K562 (cell line): ENCODE results near the gene SLFN14. TPM values are rescaled to one million over a fixed set of nuclear protein-coding genes. Genes with fewer than 3 reads are reported as not detected.

Source experiments
- BCLAF1 ChIP-seq, 2 experiments: fragments of 450-650 bp in 1 of 2; IDR thresholded peaks; 2 replicates each; pipeline ENCODE4 v1.6.1; 2011 to 2017; ENCODE audit warnings: low read depth in 2 of 2, antibody characterized with exemption in 1 of 2, borderline replicate concordance in 1 of 2, low read length in 1 of 2, mild to moderate bottlenecking in 1 of 2, mixed read lengths in 1 of 2; ENCODE audit not compliant: control insufficient read depth in 1 of 2
- BHLHE40 ChIP-seq: IDR thresholded peaks from 2 replicates; pipeline ENCODE4 v1.6.1; 2011; ENCODE audit warnings: low read length, improper control_type of control experiment
- CEBPZ ChIP-seq: fragments of 150-350 bp; IDR thresholded peaks from 2 replicates; pipeline ENCODE4 v1.6.1; 2014; ENCODE audit warnings: low read depth, mild to moderate bottlenecking, low read length, borderline replicate concordance
- CREB3 ChIP-seq: fragments of 450-650 bp; conservative IDR thresholded peaks from 2 replicates; pipeline ENCODE4 v1.6.1; 2016; ENCODE audit warnings: missing genetic modification characterization, low read depth, mild to moderate bottlenecking, missing compliant biosample characterization, moderate library complexity
- CREB3L1 ChIP-seq: fragments of 450-650 bp; IDR thresholded peaks from 2 replicates; pipeline ENCODE4 v1.6.1; 2014; ENCODE audit warnings: low read depth, mild to moderate bottlenecking, moderate library complexity, borderline replicate concordance
- ETV1 ChIP-seq: fragments of 450-650 bp; conservative IDR thresholded peaks from 2 replicates; pipeline ENCODE4 v1.6.1; 2016; ENCODE audit warnings: missing genetic modification characterization, control low read depth, low read depth, missing compliant biosample characterization
- GTF2F1 ChIP-seq: IDR thresholded peaks from 2 replicates; pipeline ENCODE4 v1.6.1; 2011; ENCODE audit warnings: low read depth, low read length, improper control_type of control experiment
- MEF2A ChIP-seq: IDR thresholded peaks from 2 replicates; pipeline ENCODE4 v1.6.1; 2011; ENCODE audit warnings: low read depth, mild to moderate bottlenecking, low read length, moderate library complexity; ENCODE audit not compliant: control insufficient read depth
- NR2C2 ChIP-seq, 2 experiments: fragments of 200-800 bp in 1 of 2; sonication (Bioruptor generic) in 1 of 2; sonication (generic) in 1 of 2; formaldehyde crosslinking in 1 of 2; IDR thresholded peaks; 2 replicates each; pipeline versions ENCODE4 v1.6.1 to v1.8.0; 2016 to 2022; ENCODE audit warnings: mild to moderate bottlenecking in 1 of 2, missing compliant biosample characterization in 1 of 2, missing genetic modification characterization in 1 of 2, missing genetic modification reagents in 1 of 2
- polyA plus RNA-seq, 8 experiments: library from polyadenylated mRNA; depleted of rRNA in 4 of 8; stranded (reverse) in 5 of 8; unstranded in 3 of 8; fragments of >200 nt; fragmentation: Nextera tagmentation in 2 of 8; fragmentation: Illumina TruSeq in 1 of 8; extraction: Ambion mirVana in 2 of 8; extraction: Trizol in 1 of 8; gene quantifications; 2 replicates each; pipeline versions ENCODE4 v1.2.1 to v1.2.3, GENCODE V29; 2011 to 2014; ENCODE audit warnings: inconsistent platforms in 1 of 8, missing spikeins in 1 of 8
- total RNA-seq, 7 experiments: library from RNA; depleted of rRNA in 6 of 7; stranded (reverse); fragments of >200 nt in 6 of 7; fragmentation: Illumina TruSeq in 2 of 7; extraction: Trizol in 2 of 7; gene quantifications; 2 replicates each; pipeline versions ENCODE4 v1.2.1 to v1.2.3, GENCODE V29; 2011 to 2021; ENCODE audit warnings: low replicate concordance in 1 of 7

SLFN14 gene
- total and polyA plus RNA-seq, 9 of the 15 experiments (the other 6 are each of a cell fraction or from before 2014, with no cell fraction given), result 1.3 to 4.3 (median 3.1) TPM

GRCh38 chr17:35578197-35578928 lies 17.7 kb upstream of the SLFN14 start, which contains the start of gene PEX12 (continued):
- no peak for TF ChIP-seq CEBPZ
- peak; percentile 88 for TF ChIP-seq NR2C2 (CRISPR knock-in tag; IDR thresholded peaks at IDR 0.05)
- TF ChIP-seq NR2C2 (tag; IDR thresholded peaks at IDR 0.05), result peak; percentile 100
- peak; percentile 99 for TF ChIP-seq CREB3L1
- peak; percentile 4; the same call in 1 of the 2 replicates for TF ChIP-seq BHLHE40
- 0 out of 2 replicates have a peak, but pooled peaks have one; percentile 22 for TF ChIP-seq MEF2A
- TF ChIP-seq ETV1 (tag), result peak; percentile 97
- TF ChIP-seq BCLAF1 (IDR thresholded peaks at IDR 0.05; ENCODE audit: borderline replicate concordance in 1 of 2, control insufficient read depth in 1 of 2, low read depth in 2 of 2, low read length in 1 of 2), result no peak; a peak in 1 of 4 replicates
- peak; percentile 81; the same call in 1 of the 2 replicates for TF ChIP-seq GTF2F1
- TF ChIP-seq CREB3 (tag), result no peak
